AG08396 (cell line): ENCODE results near the gene USP47.
A peak's percentile ranks its signal among the peaks of the same experiment; 100 is the strongest.

ENCODE experiments used
- DNase-seq: peaks from one replicate; pipeline ENCODE4 v3.0.0; 2012; ENCODE audit warnings: low spot score, mixed read lengths

Gene USP47

DNA sequence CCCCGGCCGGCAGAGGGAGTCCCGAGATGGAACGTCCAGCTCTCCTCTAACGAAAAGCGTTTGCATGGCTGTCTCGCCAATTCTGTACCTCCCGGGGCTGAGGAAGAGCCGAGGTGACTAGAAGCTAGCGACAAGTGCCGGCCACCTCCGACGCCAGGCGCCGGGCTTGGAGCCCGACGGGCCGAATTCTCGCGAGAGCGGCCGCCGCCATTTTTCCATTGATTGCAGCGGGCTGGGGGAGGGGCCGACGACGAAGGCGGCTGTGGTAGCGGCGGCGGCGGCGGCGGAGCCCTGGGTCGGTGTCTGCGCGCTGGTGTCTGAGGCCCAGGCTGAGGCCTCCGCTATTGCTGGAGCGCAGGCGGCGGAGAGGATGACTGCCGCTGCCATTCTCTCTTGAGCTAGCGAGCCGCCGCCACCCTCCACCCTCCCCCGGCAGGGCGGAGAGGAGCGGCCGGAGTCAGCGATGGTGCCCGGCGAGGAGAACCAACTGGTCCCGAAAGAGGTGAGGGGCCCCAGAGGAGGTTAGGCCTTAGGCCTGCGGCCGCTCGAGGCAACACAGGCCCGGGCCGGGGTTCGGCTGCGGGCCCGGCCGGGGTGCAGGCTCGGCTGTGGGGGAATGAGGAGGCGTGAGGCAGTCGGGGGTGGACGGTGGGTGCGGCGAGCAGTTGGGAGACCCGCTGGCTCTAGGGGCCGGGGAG is at the start of gene USP47:
Gene USP47 (plus strand): TSS at position 250 of the 698 bp plus-strand sequence. CDS start 214 bp downstream, at position 464.
- DNase-seq, result peak; percentile 84

DNA sequence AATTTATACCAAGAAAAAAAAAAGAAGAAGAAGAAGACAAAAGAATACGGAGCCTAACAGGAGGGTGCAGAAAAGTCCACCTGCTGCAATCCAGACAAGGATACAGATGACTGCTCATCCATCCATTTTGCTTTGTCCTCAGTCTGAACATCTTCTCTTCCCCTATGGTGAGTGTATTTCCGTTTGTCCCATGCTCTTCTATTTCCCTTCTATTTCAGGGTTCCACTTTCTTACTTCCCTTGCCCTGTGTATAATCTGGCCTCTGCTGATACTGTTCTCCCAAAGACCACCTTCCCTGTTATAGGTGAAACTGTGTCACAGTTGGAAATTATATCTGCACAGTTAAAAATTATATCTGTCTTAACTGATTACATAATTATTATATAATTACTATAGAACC is 48.7 kb upstream of the USP47 start:
- DNase-seq, result no peak

DNA sequence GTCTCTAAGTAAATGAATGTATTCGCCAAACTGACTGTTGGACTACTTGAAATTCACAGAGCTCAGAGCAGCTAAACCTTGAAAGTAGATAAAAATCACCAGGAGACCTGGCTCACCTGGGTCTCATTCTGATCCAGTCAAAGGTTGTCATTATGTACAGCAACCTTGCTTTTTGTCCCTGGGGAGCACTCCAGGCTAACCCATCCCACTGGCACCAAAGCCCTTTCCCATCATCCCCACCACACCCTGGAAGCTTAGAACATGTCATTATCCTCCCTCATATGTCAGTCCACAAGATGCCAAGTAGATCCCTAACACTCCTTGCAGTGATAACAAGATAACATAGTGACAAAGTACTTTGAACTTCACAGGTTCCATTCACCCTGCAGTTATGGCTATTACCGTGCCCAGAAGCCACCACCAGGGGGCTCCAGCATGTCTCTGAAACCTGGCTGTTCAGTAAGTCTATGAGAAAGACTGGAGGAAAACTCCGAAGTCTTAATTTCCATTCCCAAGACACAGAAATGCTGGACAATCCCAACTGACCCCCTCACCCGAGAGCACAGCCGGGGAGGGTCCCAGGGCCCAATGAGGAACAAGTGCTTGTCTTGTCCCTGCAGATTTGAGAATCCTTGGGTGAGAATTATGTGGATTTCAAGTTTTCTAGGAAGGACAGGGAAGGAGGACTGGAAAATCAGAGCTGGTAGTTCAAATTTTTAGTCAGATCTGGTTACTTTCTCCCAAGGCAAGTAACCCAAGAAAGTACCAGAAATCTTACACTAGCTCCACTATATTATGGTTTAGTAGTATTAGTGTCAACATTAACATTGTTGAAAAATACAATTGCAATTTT is 43.0 kb upstream of the USP47 start:
- peak; percentile 76 for DNase-seq

DNA sequence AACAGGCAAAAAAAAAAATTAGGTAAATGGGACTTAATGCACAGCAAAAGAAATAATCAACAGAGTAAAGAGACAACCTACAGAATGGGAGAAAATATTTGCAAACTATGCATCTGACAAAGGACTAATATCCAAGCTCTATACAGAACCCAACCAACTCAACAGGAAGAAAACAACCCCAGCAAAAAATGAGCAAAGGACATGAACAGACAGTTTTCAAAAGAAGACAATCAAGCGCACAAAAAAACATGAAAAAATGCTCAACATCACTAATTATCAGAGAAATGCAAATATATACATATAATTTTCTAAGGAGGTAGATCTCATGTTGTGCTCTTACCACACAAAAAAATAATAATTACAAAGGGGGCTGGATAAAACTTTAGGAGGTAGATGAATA is 36.5 kb upstream of the USP47 start:
- no peak for DNase-seq

- no peak for DNase-seq
Observed at GRCh38 chr11:11806074-11806473, 35.7 kb upstream of the USP47 start.

DNA sequence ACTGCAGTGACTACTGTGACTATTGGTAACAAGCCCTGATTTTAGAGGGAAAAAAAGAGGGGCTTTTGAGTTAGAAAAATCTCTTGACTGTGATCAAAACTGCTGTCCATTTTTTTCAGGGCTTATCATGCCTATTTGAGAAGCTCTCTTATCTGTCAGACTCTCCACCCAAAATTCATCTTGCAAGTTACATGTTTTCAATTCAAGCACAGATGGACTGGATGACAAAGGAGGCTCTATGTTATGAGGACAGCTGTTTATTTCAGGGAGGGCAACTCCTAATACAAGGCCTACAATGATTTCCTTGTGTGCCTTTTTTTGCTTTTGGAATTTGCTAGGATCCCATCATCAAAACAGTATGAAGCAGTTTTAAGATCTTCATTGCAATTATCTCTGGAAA is 35.2 kb upstream of the USP47 start:
- DNase-seq, result no peak

DNA sequence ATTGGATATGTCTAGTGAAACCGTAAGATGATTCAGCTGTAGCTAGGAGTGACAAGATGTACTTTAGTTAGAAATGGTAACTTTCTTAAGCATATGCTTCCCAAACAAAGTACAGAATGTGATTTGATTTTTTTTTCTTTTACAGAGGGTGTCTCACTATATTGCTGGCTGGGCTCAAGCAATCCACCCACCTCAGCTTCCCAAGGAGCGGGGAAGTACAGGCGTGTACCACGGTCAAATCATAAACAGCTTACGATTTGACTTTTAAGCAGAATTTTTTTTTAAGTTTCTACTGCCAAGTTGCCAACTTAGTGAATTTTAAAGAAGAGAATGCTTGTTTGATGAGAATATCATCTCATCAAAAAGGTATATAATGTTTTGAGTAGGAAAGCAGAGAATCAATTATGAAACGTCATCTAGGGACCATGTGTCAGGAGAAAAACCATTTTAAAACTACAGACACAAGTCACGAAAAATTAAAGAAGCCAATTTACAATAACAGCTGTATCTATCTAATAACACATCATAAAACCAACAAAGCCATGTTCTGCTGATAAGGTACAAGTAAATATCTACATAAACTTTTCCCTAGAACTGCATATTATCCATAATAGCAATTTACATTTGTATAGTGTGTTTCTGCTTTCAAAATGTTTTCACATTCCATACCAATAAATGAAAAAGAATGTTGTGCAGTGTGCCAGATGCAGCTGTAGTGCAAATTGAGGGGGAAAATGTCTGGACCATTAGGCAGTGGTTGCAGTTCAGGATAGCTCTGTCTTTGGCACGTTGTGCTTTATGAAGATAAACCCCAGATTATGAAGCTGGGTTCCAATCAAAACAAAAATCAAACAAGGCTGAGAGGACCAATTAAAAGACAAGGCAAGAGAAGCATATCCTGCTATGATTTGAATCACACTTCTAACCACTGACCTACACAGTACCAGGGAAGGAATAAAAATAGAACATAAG is 33.7 kb upstream of the USP47 start:
- DNase-seq, result no peak

GRCh38 chr11:11808992-11809615 is 32.7 kb upstream of the USP47 start:
- DNase-seq, result no peak

DNA sequence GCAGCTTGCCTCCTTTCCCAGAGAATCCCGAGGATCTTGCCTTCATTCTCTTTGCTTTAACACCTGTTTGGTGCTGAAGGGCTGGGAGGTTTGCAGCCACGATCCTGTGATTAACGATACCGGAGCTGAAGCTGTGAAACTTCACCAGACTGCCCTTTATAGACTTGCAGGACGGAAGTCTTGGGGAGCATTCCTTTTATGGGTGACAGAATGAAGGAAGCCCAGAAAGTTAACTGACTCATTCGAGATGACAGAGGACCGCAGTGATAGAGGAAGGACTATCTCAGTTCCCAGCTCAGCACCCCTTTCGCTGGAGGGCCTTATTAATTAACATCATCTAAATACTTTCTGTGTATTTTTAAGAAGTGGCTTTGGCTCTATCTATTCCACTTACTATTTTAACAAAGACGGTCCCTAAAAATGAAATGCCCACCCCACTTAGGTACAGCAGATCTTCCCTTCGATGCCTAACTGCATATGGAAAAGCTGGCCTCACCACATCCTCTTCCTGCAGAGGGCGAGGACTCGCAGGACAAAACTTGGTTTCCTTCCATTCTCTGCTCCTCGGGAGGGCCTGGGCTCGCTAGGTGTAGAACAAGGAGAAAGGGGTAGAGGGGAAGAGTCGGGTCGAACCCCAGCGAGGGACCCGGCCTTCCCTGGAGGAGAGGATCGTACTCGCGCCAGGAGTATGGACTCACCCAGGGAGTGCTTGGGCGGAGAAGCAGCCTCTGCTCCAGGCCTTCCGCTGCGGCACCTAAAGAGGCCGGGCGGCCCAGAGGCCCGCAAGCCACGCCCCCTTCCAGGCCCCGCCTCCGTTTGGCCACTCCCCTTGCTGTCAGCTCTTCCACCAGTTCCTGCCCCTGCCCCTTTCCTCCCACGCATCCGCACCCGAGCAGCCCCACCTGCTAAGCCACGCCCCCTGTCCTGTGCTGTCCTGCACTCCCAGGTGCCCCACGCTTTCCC is 30.7 kb upstream of the USP47 start:
- no peak for DNase-seq

GRCh38 chr11:11813288-11813962 is 28.3 kb upstream of the USP47 start:
- DNase-seq, result peak; percentile 87

- DNase-seq, result no peak
Observed at GRCh38 chr11:11814614-11815452, 26.9 kb upstream of the USP47 start.

DNA sequence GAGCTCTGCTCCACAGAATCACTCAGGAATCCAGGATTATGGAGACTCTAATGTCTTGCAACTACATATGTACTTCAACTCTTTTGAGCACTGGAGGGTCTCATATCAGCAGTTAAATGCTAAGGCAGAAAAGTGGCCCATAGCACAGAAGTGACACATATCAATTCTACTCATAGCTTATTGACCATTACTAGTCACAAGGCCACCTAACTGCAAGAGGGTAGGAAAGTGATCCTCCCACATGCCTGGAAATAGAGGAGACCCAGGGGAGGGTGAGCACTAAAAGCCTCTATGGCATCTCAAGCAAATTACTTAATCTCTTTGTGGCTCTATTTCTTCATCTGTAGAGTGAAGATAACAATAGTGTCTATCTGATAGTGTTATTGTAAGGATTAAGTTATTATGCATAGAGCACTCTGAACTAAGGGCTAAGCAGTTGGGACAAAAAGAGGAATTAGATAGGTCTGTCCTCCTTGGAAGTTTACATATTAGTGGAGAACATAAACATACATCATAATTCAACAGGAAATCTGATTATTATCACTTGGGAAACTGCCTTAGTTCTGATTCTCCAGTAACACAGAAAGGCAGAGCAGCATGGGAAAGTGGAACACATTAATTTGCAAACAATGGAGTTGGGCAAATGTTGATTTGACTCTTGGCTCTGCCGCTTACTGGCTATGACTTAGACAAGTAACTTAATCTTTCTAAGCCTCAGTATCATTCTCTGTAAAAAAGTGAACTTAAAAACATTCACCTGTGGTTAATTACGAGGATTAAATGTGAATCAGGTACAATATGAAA is 25.1 kb upstream of the USP47 start:
- DNase-seq, result no peak

GRCh38 chr11:11817957-11818356 is 23.8 kb upstream of the USP47 start:
- DNase-seq, result no peak

GRCh38 chr11:11818529-11819121 is 23.1 kb upstream of the USP47 start:
- DNase-seq, result no peak

DNA sequence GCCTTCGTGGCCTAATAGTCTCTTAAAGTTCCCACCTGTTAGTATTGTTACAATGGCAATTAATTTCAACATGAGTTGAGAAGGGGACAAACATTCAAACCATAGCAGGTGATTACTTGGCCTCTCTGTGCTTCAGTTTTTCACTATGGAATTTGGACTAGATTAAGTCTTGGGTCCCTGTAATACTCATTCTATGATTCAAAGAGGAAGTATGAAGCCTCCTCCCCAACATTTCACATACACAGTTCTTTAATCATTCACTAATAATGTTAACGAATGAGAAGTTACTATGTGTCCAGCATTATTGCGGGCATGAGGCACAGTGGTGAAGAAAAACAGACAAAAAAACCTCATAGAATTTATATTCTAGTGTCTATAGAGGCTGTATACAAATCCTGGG is 19.9 kb upstream of the USP47 start:
- no peak for DNase-seq

DNA sequence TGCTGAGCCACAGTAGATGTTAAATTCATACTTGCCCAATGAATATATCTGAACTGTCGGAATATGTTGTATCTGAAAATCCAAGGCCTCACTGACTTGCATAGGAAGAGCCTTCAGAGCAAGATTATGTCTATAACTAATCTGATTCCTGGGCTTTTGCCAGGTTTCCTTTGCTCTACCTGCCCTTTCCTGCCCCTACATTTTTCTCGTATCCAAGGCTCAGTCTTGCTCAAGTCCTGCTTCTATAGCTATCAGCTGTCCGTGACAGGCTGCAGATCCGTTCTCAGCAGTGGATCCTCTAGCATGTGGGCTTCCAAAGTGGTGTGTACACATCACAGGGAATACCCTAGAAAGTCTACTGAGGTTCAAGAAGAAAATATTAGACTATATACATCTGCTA is 18.8 kb upstream of the USP47 start:
- DNase-seq, result no peak

DNA sequence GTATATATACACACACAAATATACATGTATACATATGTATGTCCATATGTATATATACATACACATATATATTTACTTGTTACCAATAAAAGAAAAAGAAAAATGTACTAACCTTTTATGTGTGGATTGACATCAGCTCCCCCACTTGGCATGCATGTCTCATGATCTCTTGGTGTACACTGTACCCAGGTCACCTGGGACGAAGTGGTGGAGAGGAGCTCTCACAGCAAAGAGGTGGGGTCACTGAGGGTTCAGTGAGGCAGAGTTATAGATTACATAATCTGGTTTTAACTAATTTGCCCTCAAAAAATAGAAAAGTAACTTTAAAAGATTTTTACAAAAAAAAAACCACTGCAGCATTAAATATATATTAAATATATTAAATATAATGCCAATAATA is 15.5 kb upstream of the USP47 start:
- no peak for DNase-seq

DNA sequence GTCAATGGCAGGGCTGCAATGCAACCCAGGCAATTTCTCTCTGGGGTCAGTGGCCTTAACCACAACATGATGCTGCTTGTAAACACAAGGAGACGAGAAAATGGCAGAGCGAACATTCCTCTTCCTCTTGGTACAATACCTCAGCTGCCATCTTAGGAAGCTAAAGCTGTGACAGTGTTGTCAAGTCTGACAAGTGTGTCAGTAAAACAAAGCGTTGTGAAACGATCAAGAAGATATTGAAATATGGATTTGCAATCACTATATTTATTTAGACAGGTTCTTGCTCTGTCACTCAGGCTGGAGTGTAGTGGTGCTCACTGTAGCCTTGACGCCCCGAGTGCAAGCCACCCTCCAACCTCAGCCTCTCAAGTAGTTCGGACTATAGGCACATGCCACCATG is 14.5 kb upstream of the USP47 start:
- DNase-seq, result no peak
